Natural killer cell (primary cell): ENCODE data around the gene EAF2. TPM values are rescaled to one million over a fixed set of nuclear protein-coding genes. Genes with fewer than 3 reads are reported as not detected.

Experiments
- ATAC-seq, 3 donors: fragments of 150-1000 bp in 2 of 3; fragments of 200-7000 bp in 1 of 3; cut with Tn5 transposase; 1 replicate in 1 of 3; 2 replicates in 2 of 3; pipeline ENCODE4 v1.10.0; 2021; ENCODE audit warnings: mild to moderate bottlenecking in 2 of 3, moderate library complexity in 2 of 3
- DNase-seq, 2 donors: peaks; one replicate each; pipeline versions ENCODE4 v3.0.0 to v3.0.0-alpha.2; 2013 to 2021; ENCODE audit warnings: mixed read lengths in 1 of 2
- H3K27ac ChIP-seq: one replicate; pipeline ENCODE4 v1.5.1; 2013; ENCODE audit warnings: mild to moderate bottlenecking, low read length
- H3K27me3 ChIP-seq: one replicate; pipeline ENCODE4 v1.6.1; 2013; ENCODE audit warnings: low read length; ENCODE audit not compliant: control insufficient read depth, insufficient read depth
- H3K36me3 ChIP-seq: one replicate; pipeline ENCODE4 v1.6.1; 2013; ENCODE audit warnings: low read length; ENCODE audit not compliant: control insufficient read depth, insufficient read depth
- H3K4me1 ChIP-seq: one replicate; pipeline ENCODE4 v1.6.1; 2013; ENCODE audit warnings: low read length; ENCODE audit not compliant: control insufficient read depth, insufficient read depth
- H3K4me3 ChIP-seq: one replicate; pipeline ENCODE4 v1.5.1; 2013; ENCODE audit warnings: low read length
- H3K9me3 ChIP-seq: one replicate; pipeline ENCODE4 v1.6.1; 2013; ENCODE audit warnings: low read length; ENCODE audit not compliant: control insufficient read depth, insufficient read depth
- H3K27ac Mint-ChIP-seq, 2 donors: one replicate each; pipeline ENCODE4 v1.8.0; 2022; ENCODE audit warnings: mild to moderate bottlenecking in 2 of 2, mixed read lengths in 2 of 2, moderate library complexity in 1 of 2
- H3K27me3 Mint-ChIP-seq, 2 donors: one replicate each; pipeline ENCODE4 v1.8.0; 2022; ENCODE audit warnings: low read depth in 2 of 2, mixed read lengths in 2 of 2
- H3K36me3 Mint-ChIP-seq: one replicate; pipeline ENCODE4 v1.8.0; 2022; ENCODE audit warnings: mixed read lengths
- H3K4me1 Mint-ChIP-seq, 2 donors: one replicate each; pipeline ENCODE4 v1.8.0; 2022; ENCODE audit warnings: mixed read lengths in 2 of 2
- H3K4me3 Mint-ChIP-seq: one replicate; pipeline ENCODE4 v1.8.0; 2022; ENCODE audit warnings: mild to moderate bottlenecking, moderate library complexity, mixed read lengths
- H3K9me3 Mint-ChIP-seq, 2 donors: one replicate each; pipeline ENCODE4 v1.8.0; 2022; ENCODE audit warnings: mixed read lengths in 2 of 2
- CTCF ChIP-seq: fragments of 200-600 bp; IDR thresholded peaks from one replicate; pipeline ENCODE4 v1.8.0; 2022; ENCODE audit warnings: antibody characterized with exemption
- WGBS: methylation state at CpG from one replicate; pipeline ENCODE4 v1.1.7; 2013; ENCODE audit warnings: missing lambda C conversion rate; ENCODE audit not compliant: insufficient coverage; 5-methylcytosine and 5-hydroxymethylcytosine counted together
- intact Hi-C: fragments of 100-400 bp; cut with micrococcal nuclease; formaldehyde crosslinking; loops from one replicate; pipeline ENCODE4 v1.14.2; 2022
- total RNA-seq, 4 donors: library from RNA; stranded (reverse); fragments of 120-200 nt in 1 of 4; gene quantifications; one replicate each; pipeline versions ENCODE4 v1.2.3 to v1.2.4, GENCODE V29; 2013 to 2022

EAF2 gene
- total RNA-seq, 3 donors from 2014 or later (not counting 1 experiment from before 2014, with no cell fraction given), result 5.1 to 7.4 (median 5.4) TPM

GRCh38 chr3:121871430-121871829 is 36.4 kb downstream of the EAF2 start:
- WGBS, result 10% methylated on average over 1 of the region's 1 CpG
- no peak for TF ChIP-seq CTCF
- Mint-ChIP-seq H3K27me3 (no peaks in the 10 kb centered on the region), H3K36me3 (no peaks in the 10 kb centered on the region), H3K27ac (no peak overlapping the region), H3K4me1 (no peaks in the 10 kb centered on the region), H3K9me3 (no peaks in the 10 kb centered on the region), H3K4me3 (no peak overlapping the region)
- Histone ChIP-seq H3K4me3 (no peak overlapping the region), H3K4me1 (no peaks in the 10 kb centered on the region), H3K36me3 (peaks cover 10% of the 10 kb centered on the region), H3K9me3 (no peaks in the 10 kb centered on the region), H3K27ac (no peak overlapping the region), H3K27me3 (no peaks in the 10 kb centered on the region)
- ATAC-seq (no peak), DNase-seq (no peak)
- intact Hi-C loops, result no loop called here

- DNase-seq (no peak), ATAC-seq (no peak)
- H3K27ac Mint-ChIP-seq, result no peak overlapping the region
- WGBS, result 80% methylated on average over 1 of the region's 1 CpG
- no peak for TF ChIP-seq CTCF
- H3K27me3 Mint-ChIP-seq, result no peaks in the 10 kb centered on the region
- no peak overlapping the region for H3K27ac ChIP-seq
- H3K4me1 Mint-ChIP-seq, result no peaks in the 10 kb centered on the region
- no peaks in the 10 kb centered on the region for H3K4me1 ChIP-seq
- H3K4me3 Mint-ChIP-seq, result no peak overlapping the region
- no peaks in the 10 kb centered on the region for H3K27me3 ChIP-seq
- intact Hi-C loops, result no loop called here
- no peaks in the 10 kb centered on the region for H3K9me3 Mint-ChIP-seq
- H3K4me3 ChIP-seq, result no peak overlapping the region
- no peaks in the 10 kb centered on the region for H3K36me3 Mint-ChIP-seq
- peaks cover 4% of the 10 kb centered on the region for H3K36me3 ChIP-seq
- H3K9me3 ChIP-seq, result no peaks in the 10 kb centered on the region
These were observed 43.4 kb downstream of the EAF2 start for GRCh38 chr3:121878411-121878810.

- H3K9me3 Mint-ChIP-seq, result no peaks in the 10 kb centered on the region
- no peak overlapping the region for H3K27ac Mint-ChIP-seq
- Histone ChIP-seq H3K36me3 (no peaks in the 10 kb centered on the region), H3K9me3 (no peaks in the 10 kb centered on the region), H3K4me1 (no peaks in the 10 kb centered on the region), H3K27ac (no peak overlapping the region), H3K27me3 (no peaks in the 10 kb centered on the region), H3K4me3 (no peak overlapping the region)
- H3K4me3 Mint-ChIP-seq, result no peak overlapping the region
- intact Hi-C loops, result no loop called here
- DNase-seq (peak in 1 of 2 donors; percentile 11), ATAC-seq (no peak)
- WGBS, result 33% methylated on average over 1 of the region's 1 CpG
- H3K36me3 Mint-ChIP-seq, result no peaks in the 10 kb centered on the region
- H3K27me3 Mint-ChIP-seq, result no peaks in the 10 kb centered on the region
- TF ChIP-seq CTCF, result no peak
- H3K4me1 Mint-ChIP-seq, result no peaks in the 10 kb centered on the region
These were observed 48.5 kb downstream of the EAF2 start for GRCh38 chr3:121883507-121883906.

- no peak for TF ChIP-seq CTCF
- Histone ChIP-seq H3K4me1 (no peaks in the 10 kb centered on the region), H3K27me3 (no peaks in the 10 kb centered on the region), H3K27ac (no peak overlapping the region), H3K36me3 (no peaks in the 10 kb centered on the region), H3K9me3 (no peaks in the 10 kb centered on the region), H3K4me3 (no peak overlapping the region)
- no peak overlapping the region for H3K4me3 Mint-ChIP-seq
- H3K9me3 Mint-ChIP-seq, result no peaks in the 10 kb centered on the region
- 88% methylated on average over 2 of the region's 2 CpGs for WGBS
- no peak overlapping the region for H3K27ac Mint-ChIP-seq
- ATAC-seq, result no peak
- DNase-seq, result no peak
- H3K27me3 Mint-ChIP-seq, result no peaks in the 10 kb centered on the region
- H3K36me3 Mint-ChIP-seq, result no peaks in the 10 kb centered on the region
- no peaks in the 10 kb centered on the region for H3K4me1 Mint-ChIP-seq
- intact Hi-C loops, result no loop called here
These were observed 50.4 kb downstream of the EAF2 start for GRCh38 chr3:121885386-121885785.
